GM23248 (cell line): ENCODE data around the gene TECPR2. TPM values are rescaled to one million over a fixed set of nuclear protein-coding genes. Genes with fewer than 3 reads are reported as not detected.

ENCODE experiments used
- DNase-seq: peaks from one replicate; pipeline ENCODE4 v3.0.0-alpha.2; 2015
- H2AFZ ChIP-seq: fragments of 200-600 bp; sonication (generic); 2 replicates; pipeline ENCODE4 v1.6.1; 2016; ENCODE audit warnings: antibody characterized with exemption
- H3F3A ChIP-seq: fragments of 200-600 bp; sonication (generic); 2 replicates; pipeline ENCODE4 v1.6.1; 2016; ENCODE audit warnings: mild to moderate bottlenecking, antibody characterized with exemption, mixed run types; ENCODE audit not compliant: insufficient read depth
- H3K27ac ChIP-seq: fragments of 200-600 bp; sonication (generic); 2 replicates; pipeline ENCODE4 v1.5.1; 2016; ENCODE audit warnings: mild to moderate bottlenecking
- H3K27me3 ChIP-seq: fragments of 200-600 bp; sonication (generic); replicated peaks from 2 replicates; pipeline ENCODE4 v1.6.1; 2016; ENCODE audit warnings: mild to moderate bottlenecking; ENCODE audit not compliant: insufficient read depth
- H3K36me3 ChIP-seq: fragments of 200-600 bp; sonication (generic); 2 replicates; pipeline ENCODE4 v1.6.1; 2016; ENCODE audit warnings: low read depth, mild to moderate bottlenecking
- H3K4me1 ChIP-seq: fragments of 200-600 bp; sonication (generic); 2 replicates; pipeline ENCODE4 v1.6.1; 2016; ENCODE audit warnings: mild to moderate bottlenecking; ENCODE audit not compliant: insufficient read depth
- H3K4me2 ChIP-seq: fragments of 200-600 bp; sonication (generic); one replicate; pipeline ENCODE4 v1.6.1; 2016; ENCODE audit warnings: mild to moderate bottlenecking; ENCODE audit not compliant: unreplicated experiment
- H3K4me3 ChIP-seq: fragments of 200-600 bp; sonication (generic); 2 replicates; pipeline ENCODE4 v1.5.1; 2016; ENCODE audit warnings: mild to moderate bottlenecking
- H3K79me2 ChIP-seq: fragments of 200-600 bp; sonication (generic); 2 replicates; pipeline ENCODE4 v1.6.1; 2016; ENCODE audit warnings: mild to moderate bottlenecking; ENCODE audit not compliant: insufficient read depth
- H3K9ac ChIP-seq: fragments of 200-600 bp; sonication (generic); 2 replicates; pipeline ENCODE4 v1.6.1; 2016; ENCODE audit warnings: mild to moderate bottlenecking
- H3K9me2 ChIP-seq: fragments of 200-600 bp; sonication (generic); 2 replicates; pipeline ENCODE4 v1.6.1; 2016; ENCODE audit warnings: mixed run types, mild to moderate bottlenecking, moderate library complexity; ENCODE audit not compliant: insufficient read depth
- H3K9me3 ChIP-seq: fragments of 200-600 bp; sonication (generic); one replicate; pipeline ENCODE4 v1.6.1; 2017; ENCODE audit warnings: low read depth
- H4K20me1 ChIP-seq: fragments of 200-600 bp; sonication (generic); 2 replicates; pipeline ENCODE4 v1.6.0; 2016; ENCODE audit not compliant: insufficient read depth
- EZH2 ChIP-seq: fragments of 200-600 bp; sonication (generic); IDR thresholded peaks from 2 replicates; pipeline ENCODE4 v1.6.1; 2018; ENCODE audit warnings: antibody characterized with exemption, mild to moderate bottlenecking; ENCODE audit not compliant: insufficient read depth, poor library complexity, severe bottlenecking
- EZH2phosphoT487 ChIP-seq: fragments of 200-600 bp; sonication (generic); IDR thresholded peaks from 2 replicates; pipeline ENCODE4 v1.6.1; 2018; ENCODE audit warnings: antibody characterized with exemption, moderate library complexity, mild to moderate bottlenecking, low read depth; ENCODE audit not compliant: insufficient read depth
- WGBS, 2 experiments: methylation state at CpG; one replicate each; pipeline ENCODE4 v1.1.6; 2015 to 2017; ENCODE audit warnings: low lambda C conversion rate in 2 of 2, low coverage in 1 of 2; ENCODE audit errors: missing lambda C conversion rate in 2 of 2; 5-methylcytosine and 5-hydroxymethylcytosine counted together
- in situ Hi-C: fragments of 300-500 bp; cut with MboI; formaldehyde crosslinking; loops from 2 replicates; pipeline ENCODE4 v1.15.0; 2020
- polyA plus RNA-seq: library from polyadenylated mRNA; unstranded; fragments of >200 nt; fragmentation: Nextera tagmentation; extraction: Ambion mirVana; gene quantifications from 2 replicates; pipeline ENCODE4 v1.2.1, GENCODE V29; 2016
- total RNA-seq: library from RNA; depleted of rRNA; stranded (reverse); fragments of >200 nt; shearing (Covaris generic); gene quantifications from 2 replicates; pipeline ENCODE4 v1.2.3, GENCODE V29; 2014

TECPR2 gene
- total and polyA plus RNA-seq, 2 experiments from 2014 or later, result 11.4 to 15.8 TPM

DNA sequence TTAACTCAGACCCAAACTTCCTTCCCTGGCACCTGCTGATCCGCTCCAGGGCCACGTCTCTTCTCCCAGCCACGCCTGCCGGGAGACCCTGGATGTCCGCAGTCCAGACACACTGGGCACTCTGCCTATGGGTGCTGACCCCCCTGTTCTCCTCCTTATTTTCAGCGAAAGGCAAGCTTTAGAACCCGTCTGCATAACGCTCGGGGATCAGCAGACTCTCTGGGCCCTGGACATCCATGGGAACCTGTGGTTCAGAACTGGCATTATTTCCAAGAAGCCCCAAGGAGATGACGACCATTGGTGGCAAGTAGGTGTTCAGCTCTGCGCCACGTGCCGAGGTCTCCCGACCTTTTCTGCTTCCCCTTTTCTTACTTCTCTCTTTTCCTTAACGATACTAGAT is 82.9 kb downstream of the TECPR2 start:
- WGBS, 2 experiments, result 94 to 95% methylated on average over 15 of the region's 15 CpGs
- Histone ChIP-seq H3K4me1 (no peaks in the 10 kb centered on the region), H3K36me3 (peaks cover 33% of the 10 kb centered on the region; the same call in 1 of the 2 replicates), H3K4me2 (no peak overlapping the region), H3K4me3 (no peak overlapping the region), H3F3A (no peaks in the 10 kb centered on the region), H3K27me3 (no peaks in the 10 kb centered on the region), H3K27ac (no peak overlapping the region), H3K9me2 (no peaks in the 10 kb centered on the region), H3K9ac (no peak overlapping the region), H3K9me3 (no peaks in the 10 kb centered on the region), H2AFZ (no peak overlapping the region), H3K79me2 (no peaks in the 10 kb centered on the region), H4K20me1 (no peaks in the 10 kb centered on the region)
- no peak for TF ChIP-seq EZH2phosphoT487
- no peak for TF ChIP-seq EZH2
- no peak for DNase-seq
- in situ Hi-C loops, result no loop called here

DNA sequence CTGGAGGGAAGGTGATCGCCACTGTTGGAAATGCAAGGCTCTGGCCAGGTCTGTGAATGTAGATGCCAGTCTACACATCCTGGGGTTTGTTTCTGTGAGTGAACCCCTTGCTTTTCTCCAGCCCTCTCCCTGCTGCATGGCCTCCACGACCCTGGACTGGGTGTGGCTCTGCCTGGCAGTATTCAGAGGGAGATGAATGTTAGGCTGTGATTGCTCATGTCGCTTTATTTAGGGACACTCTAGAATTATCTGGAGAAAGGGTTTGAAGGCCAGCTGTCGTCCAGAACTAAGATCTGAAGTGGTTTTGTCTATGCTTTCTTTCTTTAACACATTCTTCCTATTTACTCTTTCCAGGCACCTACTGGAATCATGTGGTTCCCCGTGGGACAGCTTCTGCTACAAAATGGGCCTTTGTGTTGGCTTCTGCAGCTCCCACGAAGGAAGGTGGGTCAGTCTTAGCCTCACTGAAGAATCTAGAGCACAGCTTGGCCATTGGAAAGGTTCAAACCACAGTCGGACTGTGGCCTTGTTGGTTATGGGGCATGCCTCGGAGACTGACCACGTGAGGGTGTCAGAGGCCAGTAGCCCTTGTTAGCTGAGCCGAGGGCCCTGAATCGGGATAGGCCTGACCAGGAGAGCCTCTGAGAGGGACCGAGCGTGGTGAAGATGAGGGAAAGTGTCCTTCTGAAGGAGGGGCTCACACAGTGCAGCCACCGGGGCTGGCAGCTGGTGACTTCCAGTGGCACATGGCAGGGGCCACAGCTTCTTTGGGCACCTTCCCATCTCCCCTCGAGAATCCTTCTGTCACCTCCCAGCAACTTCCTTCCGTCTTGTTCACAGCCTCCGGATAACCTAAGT is 87.7 kb downstream of the TECPR2 start:
- Histone ChIP-seq H3F3A (no peaks in the 10 kb centered on the region), H3K9ac (no peak overlapping the region), H3K4me3 (no peak overlapping the region), H3K27me3 (no peaks in the 10 kb centered on the region), H3K9me3 (no peaks in the 10 kb centered on the region), H3K9me2 (no peaks in the 10 kb centered on the region), H2AFZ (no peak overlapping the region), H4K20me1 (no peaks in the 10 kb centered on the region), H3K36me3 (peaks cover 16% of the 10 kb centered on the region; the same call in 1 of the 2 replicates), H3K79me2 (no peaks in the 10 kb centered on the region), H3K4me2 (no peak overlapping the region), H3K4me1 (no peaks in the 10 kb centered on the region), H3K27ac (no peak overlapping the region)
- no peak for DNase-seq
- TF ChIP-seq EZH2, result no peak
- 84% methylated on average over 16 to 17 of the region's 17 CpGs for WGBS, 2 experiments
- in situ Hi-C loops, result no loop called here

- peaks cover 16% of the 10 kb centered on the region; the same call in 1 of the 2 replicates for H3K36me3 ChIP-seq
- H3F3A ChIP-seq, result no peaks in the 10 kb centered on the region
- in situ Hi-C loops, result no loop called here
- no peaks in the 10 kb centered on the region for H3K79me2 ChIP-seq
- DNase-seq, result no peak
- no peak overlapping the region for H3K27ac ChIP-seq
- H3K4me1 ChIP-seq, result no peaks in the 10 kb centered on the region
- H3K9me3 ChIP-seq, result no peaks in the 10 kb centered on the region
- no peak overlapping the region for H2AFZ ChIP-seq
- no peak overlapping the region for H3K4me2 ChIP-seq
- no peaks in the 10 kb centered on the region for H3K9me2 ChIP-seq
- WGBS, 2 experiments, result 89 to 91% methylated on average over 10 of the region's 10 CpGs
- TF ChIP-seq EZH2phosphoT487 (no peak), EZH2 (no peak)
- no peaks in the 10 kb centered on the region for H4K20me1 ChIP-seq
- no peak overlapping the region for H3K9ac ChIP-seq
- H3K27me3 ChIP-seq, result no peaks in the 10 kb centered on the region
- no peak overlapping the region for H3K4me3 ChIP-seq
These were observed 88.3 kb downstream of the TECPR2 start for GRCh38 chr14:102451064-102451352.

DNA sequence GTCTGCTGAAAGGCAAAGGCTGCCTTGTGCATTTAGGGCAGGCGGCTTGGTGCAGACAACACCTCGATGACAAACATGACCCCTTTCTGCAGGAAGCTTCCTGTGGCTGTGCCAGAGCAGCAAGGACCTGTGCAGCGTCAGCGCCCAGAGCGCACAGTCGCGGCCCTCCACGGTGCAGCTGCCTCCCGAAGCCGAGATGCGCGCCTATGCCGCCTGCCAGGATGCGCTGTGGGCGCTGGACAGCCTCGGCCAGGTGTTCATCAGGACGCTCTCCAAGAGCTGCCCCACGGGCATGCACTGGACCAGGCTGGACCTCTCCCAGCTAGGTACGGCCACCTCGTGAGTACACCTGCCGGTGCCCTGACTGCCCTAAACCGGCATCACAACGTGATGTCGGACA is 89.6 kb downstream of the TECPR2 start:
- TF ChIP-seq EZH2phosphoT487 (no peak), EZH2 (no peak)
- no peaks in the 10 kb centered on the region for H3K79me2 ChIP-seq
- no peaks in the 10 kb centered on the region for H4K20me1 ChIP-seq
- no peak overlapping the region for H3K27ac ChIP-seq
- no peak overlapping the region for H3K4me3 ChIP-seq
- no peaks in the 10 kb centered on the region for H3K27me3 ChIP-seq
- 97 to 98% methylated on average over 24 of the region's 24 CpGs for WGBS, 2 experiments
- no peaks in the 10 kb centered on the region for H3K9me3 ChIP-seq
- no peaks in the 10 kb centered on the region for H3F3A ChIP-seq
- H3K4me2 ChIP-seq, result no peak overlapping the region
- H2AFZ ChIP-seq, result no peak overlapping the region
- in situ Hi-C loops, result no loop called here
- H3K9ac ChIP-seq, result no peak overlapping the region
- no peaks in the 10 kb centered on the region for H3K4me1 ChIP-seq
- H3K36me3 ChIP-seq, result peaks cover 13% of the 10 kb centered on the region; the same call in 1 of the 2 replicates
- no peak for DNase-seq
- no peaks in the 10 kb centered on the region for H3K9me2 ChIP-seq
